ENCODE measurements around the gene PLTP. TPM values are rescaled to one million over a fixed set of nuclear protein-coding genes. Genes with fewer than 3 reads are reported as not detected.

Gene PLTP
- total and polyA plus RNA-seq, 2 of the 13 experiments (the other 11 are each of a cell fraction or from before 2014, with no cell fraction given) = 16.9 to 28.6 TPM

DNA sequence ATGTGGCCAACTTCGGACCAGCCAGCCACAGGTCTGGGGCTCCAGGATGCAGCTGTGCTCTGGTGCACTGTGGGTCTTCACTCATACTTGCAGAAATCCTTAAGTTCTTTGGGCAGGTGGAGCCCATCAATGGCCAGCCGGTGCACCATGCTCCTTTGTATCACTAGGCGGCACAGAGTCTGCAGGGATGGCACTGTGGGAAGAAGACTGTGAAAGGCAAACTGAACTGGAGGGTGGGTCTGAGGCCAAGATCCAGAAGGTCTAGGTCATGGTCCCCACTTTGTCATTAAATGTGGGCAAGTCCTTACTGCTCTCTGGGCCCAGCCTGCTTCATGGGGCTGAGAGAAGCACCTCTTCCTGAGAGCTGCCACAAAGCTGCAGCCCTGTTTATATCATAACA, 23.3 kb downstream of the PLTP start:
- DNase-seq (ENCODE audit: low spot score) (no peak), ATAC-seq (no peak), FAIRE-seq (no peak)
- H4K20me1 ChIP-seq (ENCODE audit: insufficient read depth, low read length) = no peaks in the 10 kb centered on the region
- 0 out of 6 replicates have a peak overlapping the region, but pooled peaks of 1 of the 3 experiments have one; percentile 98 for H3K4me3 ChIP-seq (replicated peaks in 1 of 3; ENCODE audit: insufficient read depth in 1 of 3, low read depth in 2 of 3, low read length in 3 of 3)
- ChIA-PET POLR2A (interaction anchor here (1.0 to 8.1 kb wide), 10 partner anchors 7 to 57 kb away, joined by 3 to 164 read pairs (median 57); partner anchors contain the start of genes PCIF1, PLTP, SNX21 and ZSWIM1), CTCF (ENCODE audit: low intra/inter-chr PET ratio, low total read pairs) (interaction anchor here (2.6 kb wide), 1 partner anchor 74 kb away, joined by 19 read pairs; no protein-coding TSS in a partner anchor)
- BruUV-seq (replicated peaks) = no TSS peak
- no peak overlapping the region for H3K27ac ChIP-seq (ENCODE audit: extremely low read length, insufficient read depth, low read length)
- H3K4me1 ChIP-seq (ENCODE audit: insufficient read depth, low read length) = peaks cover 53% of the 10 kb centered on the region
- H3K9me3 ChIP-seq (ENCODE audit: low read length) = no peaks in the 10 kb centered on the region
- peaks cover 32% of the 10 kb centered on the region for H3K79me2 ChIP-seq (ENCODE audit: insufficient read depth, low read length)
- peak overlapping the region; percentile 87 for H3K9ac ChIP-seq (ENCODE audit: insufficient read depth, low read depth, low read length)
- H2AFZ ChIP-seq (ENCODE audit: low read length) = no peak overlapping the region
- WGBS (ENCODE audit: low lambda C conversion rate) = 90% methylated on average over 3 of the region's 3 CpGs
- H3K36me3 ChIP-seq (replicated peaks in 1 of 2; ENCODE audit: control insufficient read depth in 1 of 2, insufficient read depth in 2 of 2, low read length in 2 of 2) = peaks cover 17 to 42% of the 10 kb centered on the region in 2 experiments; a peak in 4 of 5 replicates
- no peaks in the 10 kb centered on the region for H3K27me3 ChIP-seq (ENCODE audit: control insufficient read depth in 1 of 2, insufficient read depth in 2 of 2, low read length in 2 of 2)
- peak overlapping the region; percentile 85 for H3K4me2 ChIP-seq (ENCODE audit: low read depth, low read length)
- intact Hi-C loops (cut with micrococcal nuclease; ENCODE audit: unreplicated experiment) = loop anchor here (10.0 kb wide), 1 partner anchor 94 kb away; the partner anchor contains the start of genes DNTTIP1 and WFDC3
- in situ Hi-C loops (cut with HindIII; ENCODE audit: extremely low pct_ligation_motif_present, low pct_unique_long_range_greater_than_20kb) = no loop called here
- TF ChIP-seq ZNF333 (CRISPR knock-in tag; IDR thresholded peaks at IDR 0.05; ENCODE audit: borderline replicate concordance) (no peak), TARDBP (CRISPR knock-in tag; IDR thresholded peaks at IDR 0.05) (0 out of 2 replicates have a peak, but pooled peaks have one; percentile 22), BCL6 (CRISPR knock-in tag; IDR thresholded peaks at IDR 0.05) (no peak), JUNB (CRISPR knock-in tag; IDR thresholded peaks at IDR 0.05; ENCODE audit: borderline replicate concordance) (no peak), ZNF83 (CRISPR knock-in tag; IDR thresholded peaks at IDR 0.05; ENCODE audit: borderline replicate concordance) (no peak), ZC3H13 (CRISPR knock-in tag; IDR thresholded peaks at IDR 0.05) (peak; percentile 57; the same call in 1 of the 2 replicates), ZNF773 (CRISPR knock-in tag; IDR thresholded peaks at IDR 0.05; ENCODE audit: borderline replicate concordance) (no peak), ZNF891 (CRISPR knock-in tag; IDR thresholded peaks at IDR 0.05) (peak; percentile 73; the same call in 1 of the 2 replicates), HOXA3 (CRISPR knock-in tag; IDR thresholded peaks at IDR 0.05) (0 out of 2 replicates have a peak, but pooled peaks have one; percentile 12), KLF15 (CRISPR knock-in tag; IDR thresholded peaks at IDR 0.05; ENCODE audit: borderline replicate concordance) (0 out of 2 replicates have a peak, but pooled peaks have one; percentile 19), HES4 (CRISPR knock-in tag; IDR thresholded peaks at IDR 0.05; ENCODE audit: borderline replicate concordance) (peak; percentile 38; the same call in 1 of the 2 replicates)
- TF ChIP-seq, protein P1, sequence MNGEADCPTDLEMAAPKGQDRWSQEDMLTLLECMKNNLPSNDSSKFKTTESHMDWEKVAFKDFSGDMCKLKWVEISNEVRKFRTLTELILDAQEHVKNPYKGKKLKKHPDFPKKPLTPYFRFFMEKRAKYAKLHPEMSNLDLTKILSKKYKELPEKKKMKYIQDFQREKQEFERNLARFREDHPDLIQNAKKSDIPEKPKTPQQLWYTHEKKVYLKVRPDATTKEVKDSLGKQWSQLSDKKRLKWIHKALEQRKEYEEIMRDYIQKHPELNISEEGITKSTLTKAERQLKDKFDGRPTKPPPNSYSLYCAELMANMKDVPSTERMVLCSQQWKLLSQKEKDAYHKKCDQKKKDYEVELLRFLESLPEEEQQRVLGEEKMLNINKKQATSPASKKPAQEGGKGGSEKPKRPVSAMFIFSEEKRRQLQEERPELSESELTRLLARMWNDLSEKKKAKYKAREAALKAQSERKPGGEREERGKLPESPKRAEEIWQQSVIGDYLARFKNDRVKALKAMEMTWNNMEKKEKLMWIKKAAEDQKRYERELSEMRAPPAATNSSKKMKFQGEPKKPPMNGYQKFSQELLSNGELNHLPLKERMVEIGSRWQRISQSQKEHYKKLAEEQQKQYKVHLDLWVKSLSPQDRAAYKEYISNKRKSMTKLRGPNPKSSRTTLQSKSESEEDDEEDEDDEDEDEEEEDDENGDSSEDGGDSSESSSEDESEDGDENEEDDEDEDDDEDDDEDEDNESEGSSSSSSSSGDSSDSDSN (CRISPR knock-in tag; IDR thresholded peaks at IDR 0.05) = peak; percentile 36; the same call in 1 of the 2 replicates
- TF ChIP-seq, protein P2, sequence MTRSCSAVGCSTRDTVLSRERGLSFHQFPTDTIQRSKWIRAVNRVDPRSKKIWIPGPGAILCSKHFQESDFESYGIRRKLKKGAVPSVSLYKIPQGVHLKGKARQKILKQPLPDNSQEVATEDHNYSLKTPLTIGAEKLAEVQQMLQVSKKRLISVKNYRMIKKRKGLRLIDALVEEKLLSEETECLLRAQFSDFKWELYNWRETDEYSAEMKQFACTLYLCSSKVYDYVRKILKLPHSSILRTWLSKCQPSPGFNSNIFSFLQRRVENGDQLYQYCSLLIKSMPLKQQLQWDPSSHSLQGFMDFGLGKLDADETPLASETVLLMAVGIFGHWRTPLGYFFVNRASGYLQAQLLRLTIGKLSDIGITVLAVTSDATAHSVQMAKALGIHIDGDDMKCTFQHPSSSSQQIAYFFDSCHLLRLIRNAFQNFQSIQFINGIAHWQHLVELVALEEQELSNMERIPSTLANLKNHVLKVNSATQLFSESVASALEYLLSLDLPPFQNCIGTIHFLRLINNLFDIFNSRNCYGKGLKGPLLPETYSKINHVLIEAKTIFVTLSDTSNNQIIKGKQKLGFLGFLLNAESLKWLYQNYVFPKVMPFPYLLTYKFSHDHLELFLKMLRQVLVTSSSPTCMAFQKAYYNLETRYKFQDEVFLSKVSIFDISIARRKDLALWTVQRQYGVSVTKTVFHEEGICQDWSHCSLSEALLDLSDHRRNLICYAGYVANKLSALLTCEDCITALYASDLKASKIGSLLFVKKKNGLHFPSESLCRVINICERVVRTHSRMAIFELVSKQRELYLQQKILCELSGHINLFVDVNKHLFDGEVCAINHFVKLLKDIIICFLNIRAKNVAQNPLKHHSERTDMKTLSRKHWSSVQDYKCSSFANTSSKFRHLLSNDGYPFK (CRISPR knock-in tag; IDR thresholded peaks at IDR 0.05; ENCODE audit: borderline replicate concordance) = 0 out of 2 replicates have a peak, but pooled peaks have one; percentile 40
- TF ChIP-seq, protein P3, sequence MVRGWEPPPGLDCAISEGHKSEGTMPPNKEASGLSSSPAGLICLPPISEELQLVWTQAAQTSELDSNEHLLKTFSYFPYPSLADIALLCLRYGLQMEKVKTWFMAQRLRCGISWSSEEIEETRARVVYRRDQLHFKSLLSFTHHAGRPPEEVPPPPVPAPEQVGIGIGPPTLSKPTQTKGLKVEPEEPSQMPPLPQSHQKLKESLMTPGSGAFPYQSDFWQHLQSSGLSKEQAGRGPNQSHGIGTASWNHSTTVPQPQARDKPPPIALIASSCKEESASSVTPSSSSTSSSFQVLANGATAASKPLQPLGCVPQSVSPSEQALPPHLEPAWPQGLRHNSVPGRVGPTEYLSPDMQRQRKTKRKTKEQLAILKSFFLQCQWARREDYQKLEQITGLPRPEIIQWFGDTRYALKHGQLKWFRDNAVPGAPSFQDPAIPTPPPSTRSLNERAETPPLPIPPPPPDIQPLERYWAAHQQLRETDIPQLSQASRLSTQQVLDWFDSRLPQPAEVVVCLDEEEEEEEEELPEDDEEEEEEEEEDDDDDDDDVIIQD (CRISPR knock-in tag; IDR thresholded peaks at IDR 0.05; ENCODE audit: low read depth) = no peak
- TF ChIP-seq, protein P4, sequence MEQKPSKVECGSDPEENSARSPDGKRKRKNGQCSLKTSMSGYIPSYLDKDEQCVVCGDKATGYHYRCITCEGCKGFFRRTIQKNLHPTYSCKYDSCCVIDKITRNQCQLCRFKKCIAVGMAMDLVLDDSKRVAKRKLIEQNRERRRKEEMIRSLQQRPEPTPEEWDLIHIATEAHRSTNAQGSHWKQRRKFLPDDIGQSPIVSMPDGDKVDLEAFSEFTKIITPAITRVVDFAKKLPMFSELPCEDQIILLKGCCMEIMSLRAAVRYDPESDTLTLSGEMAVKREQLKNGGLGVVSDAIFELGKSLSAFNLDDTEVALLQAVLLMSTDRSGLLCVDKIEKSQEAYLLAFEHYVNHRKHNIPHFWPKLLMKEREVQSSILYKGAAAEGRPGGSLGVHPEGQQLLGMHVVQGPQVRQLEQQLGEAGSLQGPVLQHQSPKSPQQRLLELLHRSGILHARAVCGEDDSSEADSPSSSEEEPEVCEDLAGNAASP (CRISPR knock-in tag; IDR thresholded peaks at IDR 0.05; ENCODE audit: borderline replicate concordance) = no peak

Data from HepG2 (cell line).